GM21619 (cell line): Measurements from ENCODE around the gene NDRG2.
"Not testable (repeated sequence)": the region's sequence is repeated elsewhere in the genome, so short reads cannot be mapped to it uniquely, and the experiment has no call there.

Experiments used
- ATAC-seq: cut with Tn5 transposase; IDR thresholded peaks from one replicate; pipeline ENCODE4 v1.9.1; 2021; ENCODE audit not compliant: unreplicated experiment

The NDRG2 gene

DNA sequence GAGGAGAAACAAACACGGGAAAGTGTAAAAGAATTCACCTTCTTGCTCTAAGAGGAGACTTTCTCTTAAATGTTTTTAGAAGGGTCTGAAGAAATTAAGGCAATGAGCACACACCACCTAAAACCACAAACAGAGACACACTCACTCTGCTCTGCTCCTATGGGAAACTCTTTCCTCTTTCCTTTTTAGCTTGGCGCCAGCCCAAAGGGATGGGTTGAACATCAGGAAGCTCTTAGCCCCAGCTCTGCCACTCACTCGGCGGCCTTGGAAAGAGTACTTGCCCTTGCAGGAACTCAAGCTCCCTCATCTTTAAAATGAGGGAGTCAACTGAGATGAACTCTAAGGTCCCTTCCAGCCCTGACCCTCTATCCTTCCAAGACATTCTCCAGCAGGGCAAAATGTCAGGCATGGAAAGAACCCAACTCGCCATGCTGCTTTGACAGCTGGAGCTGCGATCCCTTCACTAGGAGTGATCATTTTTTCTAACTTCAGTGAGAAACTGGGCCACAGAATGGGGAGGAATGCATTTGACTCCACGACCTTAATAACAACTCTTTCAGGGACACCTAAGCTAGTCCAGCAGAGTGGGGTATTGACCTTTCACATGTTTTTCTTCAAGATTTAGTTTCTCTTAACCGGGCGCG, 31.8 kb upstream of the NDRG2 start:
- ATAC-seq: no peak

DNA sequence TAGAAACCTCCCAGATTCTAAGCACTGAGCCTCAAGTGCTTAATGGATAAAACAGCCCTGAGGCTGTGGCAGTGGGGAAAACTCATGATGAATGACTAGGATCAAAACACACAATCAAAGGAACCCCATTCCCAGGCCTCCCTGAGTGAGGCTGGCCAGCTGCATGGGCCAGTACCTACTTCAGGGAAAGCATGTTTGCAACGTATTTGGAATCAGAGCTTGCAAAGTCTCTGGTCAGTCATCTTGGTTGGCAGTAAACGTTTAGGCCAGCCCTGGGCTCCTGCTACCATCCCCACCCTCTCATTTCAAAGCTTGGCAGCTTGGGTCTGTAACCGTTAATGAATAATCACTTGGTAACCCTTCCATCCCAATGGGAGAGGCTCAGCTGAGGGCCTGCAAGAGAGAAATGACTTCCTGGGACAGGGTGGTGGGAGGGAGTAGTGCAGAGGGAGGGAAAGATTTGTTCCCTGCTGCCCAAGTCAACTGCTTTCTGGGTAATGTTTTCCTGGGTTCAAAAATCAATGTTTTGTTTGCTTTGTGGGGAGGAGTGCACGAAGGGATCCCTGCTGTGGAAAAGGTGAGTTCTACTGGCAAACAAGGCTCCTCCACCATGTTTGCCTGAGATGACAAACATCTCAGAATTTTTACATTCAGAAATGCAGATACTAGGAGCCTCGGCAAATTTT, 30.7 kb upstream of the NDRG2 start:
- no peak for ATAC-seq

GRCh38 chr14:21054768-21055145, 29.9 kb upstream of the NDRG2 start:
- no peak for ATAC-seq

DNA sequence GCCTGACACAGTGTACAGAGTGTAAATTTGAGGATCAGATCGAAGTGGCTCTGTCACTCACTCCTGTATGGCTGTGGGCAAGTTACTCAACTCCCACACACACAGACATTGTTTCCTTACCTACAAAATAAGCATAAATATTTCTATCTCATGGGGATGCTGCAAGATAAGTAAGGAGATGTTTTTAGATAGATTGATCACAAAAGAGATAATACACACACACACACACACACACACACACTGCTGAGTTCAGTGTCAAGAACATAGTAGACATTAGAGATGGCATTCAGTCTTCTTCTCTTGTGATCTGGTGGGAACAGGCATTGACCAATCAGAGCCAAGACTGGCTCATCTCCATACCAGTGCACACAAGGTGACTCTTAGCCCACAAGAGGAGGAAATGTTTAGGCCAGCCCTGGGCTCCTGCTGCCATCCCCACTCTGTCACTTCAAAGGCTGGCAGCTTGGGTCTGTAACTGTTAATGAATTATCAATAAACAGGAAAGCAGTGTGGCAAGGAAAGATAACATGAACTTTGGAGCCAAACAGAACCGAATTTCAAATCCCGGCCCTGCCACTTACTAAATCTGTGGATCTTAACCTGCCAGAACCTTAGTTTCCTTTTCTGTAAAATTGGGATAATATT, 29.4 kb upstream of the NDRG2 start:
- no peak for ATAC-seq

DNA sequence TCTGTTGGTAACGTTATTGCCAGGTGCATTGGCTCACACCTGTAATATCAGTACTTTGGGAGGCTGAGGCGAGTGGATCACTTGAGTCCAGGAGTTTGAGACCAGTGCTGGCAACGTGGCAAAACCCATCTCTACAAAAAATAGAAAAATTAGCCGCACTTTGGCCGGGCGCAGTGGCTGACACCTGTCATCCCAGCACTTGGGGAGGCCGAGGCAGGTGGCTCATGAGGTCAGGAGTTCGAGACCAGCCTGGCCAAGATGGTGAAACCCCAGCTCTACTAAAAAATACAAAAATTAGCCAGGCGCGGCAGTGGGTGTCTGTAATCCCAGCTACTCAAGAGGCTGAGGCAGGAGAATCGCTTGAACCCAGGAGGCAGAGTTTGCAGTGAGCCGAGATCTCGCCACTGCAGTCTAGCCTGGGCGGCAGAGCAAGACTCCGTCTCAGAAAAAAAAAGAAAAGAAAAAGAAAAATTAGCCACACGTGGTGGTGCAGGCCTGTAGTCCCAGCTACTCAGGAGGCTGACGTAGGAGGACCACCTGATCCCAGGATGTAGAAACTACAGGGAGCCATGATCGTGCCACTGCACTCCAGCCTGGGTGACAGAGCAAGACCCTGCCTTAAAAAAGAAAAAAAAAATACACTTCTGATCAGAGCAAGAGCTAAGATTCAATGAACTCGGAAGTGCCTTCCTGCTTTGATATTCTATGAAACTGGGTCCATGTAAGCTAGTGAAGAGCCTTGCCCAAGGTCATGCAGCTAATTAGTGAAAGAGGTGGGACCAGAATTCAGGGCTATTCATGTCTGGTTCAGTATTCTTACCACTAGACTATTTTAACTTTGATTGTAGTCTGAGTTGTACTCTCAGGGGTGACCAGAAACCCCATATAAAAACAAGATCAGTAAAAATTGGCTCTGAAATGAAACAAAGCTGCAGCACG, 28.6 kb upstream of the NDRG2 start:
- ATAC-seq: no peak

DNA sequence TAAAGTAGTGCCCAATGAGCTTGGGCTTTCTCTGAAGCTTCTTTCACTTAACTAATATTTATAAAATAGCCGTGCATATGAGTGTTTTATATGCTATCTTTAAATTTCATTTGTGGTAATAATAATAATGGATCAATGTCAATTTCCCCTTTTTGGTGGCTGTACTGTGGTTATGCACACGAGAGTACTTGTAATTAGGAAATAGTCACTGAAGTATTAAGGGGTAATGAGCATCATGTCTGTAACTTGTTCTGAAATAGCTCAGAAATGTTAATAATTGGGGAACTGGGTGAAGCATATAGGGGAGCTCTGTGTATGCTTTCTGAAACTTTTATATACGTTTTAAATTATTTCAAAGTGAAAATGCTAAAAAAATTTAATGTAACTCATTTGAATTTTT, 25.7 kb upstream of the NDRG2 start:
- ATAC-seq: no peak

DNA sequence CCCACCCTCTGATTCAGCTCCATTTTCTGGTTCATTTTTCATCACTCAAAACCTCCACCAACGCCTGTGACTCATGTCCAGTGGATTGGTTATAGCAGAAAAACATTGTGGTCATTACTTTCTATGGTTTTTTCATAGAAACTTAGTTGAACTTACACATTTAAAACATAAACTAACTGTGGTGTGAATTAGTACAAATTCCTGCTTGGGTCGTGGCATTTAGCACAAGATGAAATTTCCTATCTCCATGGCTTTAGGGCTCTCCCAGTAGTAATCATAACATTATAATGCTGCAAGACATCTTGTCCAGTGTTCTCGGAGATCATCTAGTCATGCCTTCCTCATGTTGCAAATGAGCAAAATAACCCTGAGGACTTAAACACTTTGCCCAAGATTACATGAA, 24.4 kb upstream of the NDRG2 start:
- ATAC-seq: no peak

DNA sequence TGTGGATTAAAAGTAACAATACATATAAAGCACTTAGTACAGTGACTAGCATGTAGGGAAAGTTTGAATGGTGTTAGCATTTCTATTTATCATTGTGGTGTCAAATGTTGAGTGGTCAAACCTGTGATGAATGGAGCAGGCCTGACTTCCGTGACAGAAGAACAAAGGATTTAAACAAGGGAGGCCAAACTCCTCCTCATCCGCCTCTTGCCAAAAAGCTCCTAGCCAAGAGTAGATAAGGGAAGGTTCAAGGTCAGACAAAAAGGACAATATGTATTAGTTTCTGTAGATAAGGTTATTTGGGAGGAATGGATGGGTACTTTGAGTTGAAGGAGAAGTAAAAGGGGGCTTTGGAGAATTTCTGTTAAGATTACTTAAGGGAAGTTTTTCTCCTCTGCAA, 23.8 kb upstream of the NDRG2 start:
- no peak for ATAC-seq

DNA sequence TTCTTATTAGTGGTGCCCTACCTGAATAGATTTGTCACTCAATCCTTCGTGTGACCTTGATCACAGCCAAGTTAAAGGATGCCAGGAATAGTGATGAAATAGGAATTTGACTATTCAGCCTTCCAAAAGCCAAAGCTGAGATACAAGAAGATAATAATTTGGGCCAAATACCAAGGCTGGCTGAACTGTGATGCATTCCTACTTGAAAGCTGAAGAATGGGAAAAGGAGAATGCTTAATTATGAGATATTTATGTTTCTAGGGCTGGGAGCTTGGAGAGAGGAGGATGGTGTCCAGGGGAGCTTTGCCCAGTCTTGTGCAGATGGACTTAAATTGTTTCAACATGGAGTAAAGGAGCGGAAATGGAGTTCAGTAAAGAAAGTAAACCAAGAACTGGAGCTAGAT, 22.5 kb upstream of the NDRG2 start:
- ATAC-seq: no peak

GRCh38 chr14:21043974-21044618, 19.2 kb upstream of the NDRG2 start:
- no peak for ATAC-seq

GRCh38 chr14:21043387-21043973, 18.6 kb upstream of the NDRG2 start:
- no peak for ATAC-seq

- ATAC-seq: no peak
Measured at GRCh38 chr14:21042918-21043317, 18.1 kb upstream of the NDRG2 start.

DNA sequence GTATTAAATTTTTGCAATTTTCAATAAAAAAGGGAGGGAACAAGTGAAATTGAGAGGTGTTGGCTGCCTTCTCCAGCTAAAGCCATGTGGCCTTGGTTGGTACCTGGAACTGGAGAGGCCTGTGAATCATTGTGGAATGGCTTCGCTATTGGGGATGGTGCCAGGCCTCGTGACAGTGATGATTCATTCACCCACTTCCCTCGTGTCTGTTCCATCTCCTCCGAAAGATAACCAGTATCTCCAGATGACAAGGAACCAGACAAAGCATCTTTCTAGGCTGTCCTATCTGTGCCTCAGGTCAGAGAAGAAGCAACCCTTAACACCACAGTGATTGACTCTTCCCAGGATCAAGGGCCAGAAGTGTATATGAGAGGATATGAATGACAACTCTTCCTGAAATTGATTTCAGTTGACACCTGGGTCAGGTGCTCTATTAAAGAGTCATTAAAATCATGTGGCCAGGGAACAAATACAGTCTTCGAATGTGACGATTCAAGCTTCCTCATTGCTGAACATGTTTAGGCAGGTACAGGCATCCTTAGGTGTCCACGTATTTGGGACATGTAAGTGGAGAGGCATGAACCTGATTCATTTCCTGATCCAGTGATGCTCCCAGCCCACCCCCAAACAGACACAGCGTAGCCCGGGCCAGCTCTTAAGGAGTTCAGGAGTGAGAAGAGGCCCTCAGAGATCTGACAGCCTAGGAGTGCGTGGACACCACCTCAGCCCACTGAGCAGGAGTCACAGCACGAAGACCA, 17.0 kb upstream of the NDRG2 start, which contains the start of gene RNASE7:
TSS of gene RNASE7 (plus strand) at position 687 of the 758 bp plus-strand sequence. CDS start 631 bp downstream, outside the sequence.
- no peak for ATAC-seq

DNA sequence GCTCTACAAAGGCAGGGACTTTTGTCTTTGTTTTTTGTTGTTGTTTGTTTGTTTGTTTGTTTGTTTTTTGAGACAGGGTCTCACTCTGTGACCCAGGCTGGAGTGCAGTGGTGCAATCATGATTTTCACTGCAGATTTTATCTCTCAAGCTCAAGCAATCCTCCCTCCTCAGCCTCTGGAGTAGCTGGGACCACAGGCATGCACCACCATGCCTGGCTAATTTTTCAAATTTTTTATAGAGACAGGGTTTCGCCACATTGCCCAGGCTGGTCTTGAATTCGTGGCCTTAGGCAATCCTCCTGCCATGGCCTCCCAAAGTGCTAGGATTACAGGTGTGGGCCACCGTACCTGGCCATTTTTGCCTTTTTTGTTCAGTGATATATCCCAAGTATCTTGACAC, 16.1 kb upstream of the NDRG2 start:
- not testable (repeated sequence) for ATAC-seq

DNA sequence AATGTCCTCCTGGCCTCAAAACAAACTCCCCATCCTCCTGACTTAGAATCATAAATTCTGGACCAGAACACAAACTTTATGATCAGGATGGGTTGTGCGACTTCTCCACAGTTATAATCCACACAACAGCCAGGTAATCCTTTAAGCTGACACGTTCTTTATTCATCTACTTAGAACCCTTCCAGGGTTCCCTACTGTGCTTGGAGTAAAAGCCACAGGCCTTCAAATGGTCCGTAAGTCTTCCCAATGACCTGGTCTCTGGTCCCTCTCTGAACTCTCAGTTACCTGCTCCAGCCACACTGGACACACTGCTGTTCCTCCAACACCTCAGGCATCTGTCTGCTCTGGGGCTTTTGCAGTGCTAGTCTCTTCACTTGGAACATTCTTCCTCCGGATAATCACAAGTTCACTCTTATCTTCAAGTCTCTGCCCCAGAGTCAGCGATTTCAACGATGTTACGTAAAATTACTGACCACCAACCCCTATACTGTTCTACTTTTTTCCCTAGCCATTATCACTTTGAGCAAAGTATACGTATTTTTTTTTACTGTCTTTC, 15.6 kb upstream of the NDRG2 start:
- ATAC-seq: no peak

- no peak for ATAC-seq
Measured at GRCh38 chr14:21039585-21040369, 14.9 kb upstream of the NDRG2 start.

DNA sequence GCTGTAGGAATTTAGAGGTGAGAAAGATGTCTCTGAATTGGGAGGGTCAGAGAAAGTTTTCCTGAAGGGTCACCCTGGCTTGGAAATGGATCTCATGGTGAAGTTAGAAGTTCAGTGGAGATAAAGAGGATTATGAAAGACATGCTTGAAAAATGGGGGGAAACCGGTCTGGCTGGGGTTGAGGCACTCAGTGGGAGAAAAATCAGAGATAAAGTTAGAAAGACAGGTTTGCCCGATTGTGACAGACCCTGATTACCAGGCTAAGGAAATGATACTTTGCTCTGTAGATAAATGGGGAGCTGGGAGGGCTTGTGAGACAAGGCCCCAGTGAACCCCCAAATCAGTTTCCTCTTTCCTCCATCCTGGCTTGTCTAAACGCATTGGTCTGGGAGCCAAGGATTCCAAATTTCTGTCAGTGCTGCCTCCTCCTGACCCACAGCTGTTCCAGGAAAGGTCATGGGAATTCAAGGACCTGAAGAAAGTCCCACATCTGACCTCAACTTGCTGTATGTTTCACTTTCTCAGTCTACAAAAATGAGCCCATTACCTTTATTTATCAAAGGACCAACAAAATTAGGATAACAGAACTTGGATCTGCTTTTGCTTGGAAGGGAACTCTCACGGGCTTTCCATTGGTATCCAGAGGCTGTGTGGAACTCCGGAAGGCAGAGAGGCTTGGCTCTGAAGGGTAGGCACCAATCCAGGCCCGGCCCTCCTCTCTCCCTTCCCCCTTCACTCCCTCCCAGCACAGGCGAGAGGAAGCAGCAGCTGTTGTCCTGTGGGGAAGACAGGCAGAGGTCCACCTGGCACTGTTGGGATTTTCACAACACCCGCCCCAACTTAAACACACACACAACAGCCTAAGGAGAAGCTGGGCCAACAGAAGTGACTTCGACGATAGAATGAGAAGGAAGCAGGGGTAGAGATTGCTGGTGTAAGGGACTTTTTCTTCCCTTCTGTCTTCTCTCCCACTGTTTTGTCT, 13.9 kb upstream of the NDRG2 start:
- ATAC-seq: no peak
